Activated T-helper 1 cell treated with Interleukin-2 at 50 U/mL for 16 hours (primary cell): ENCODE measurements around the gene VPS26A.
"Not testable (repeated sequence)": the region's sequence is repeated elsewhere in the genome, so short reads cannot be mapped to it uniquely, and the experiment has no call there.

ENCODE experiments used
- DNase-seq: peaks from one replicate; pipeline ENCODE4 v3.0.0-alpha.2; 2020; ENCODE audit warnings: low read depth

VPS26A gene

GRCh38 chr10:69103784-69104183, 20.2 kb upstream of the VPS26A start:
- no peak for DNase-seq

GRCh38 chr10:69104994-69105790, 18.8 kb upstream of the VPS26A start:
- DNase-seq = no peak

- no peak for DNase-seq
These were observed 16.8 kb upstream of the VPS26A start for GRCh38 chr10:69107176-69107490.

- no peak for DNase-seq
These were observed 16.3 kb upstream of the VPS26A start for GRCh38 chr10:69107699-69108098.

- DNase-seq = no peak
These were observed 4.1 kb upstream of the VPS26A start for GRCh38 chr10:69119896-69120295.

- no peak for DNase-seq
These were observed 652 bp upstream of the VPS26A start for GRCh38 chr10:69123306-69123746.

GRCh38 chr10:69124563-69125268, 738 bp downstream of the VPS26A start:
- peak; percentile 16 for DNase-seq

- no peak for DNase-seq
These were observed 1.6 kb downstream of the VPS26A start for GRCh38 chr10:69125554-69125953.

- DNase-seq = no peak
These were observed 6.3 kb downstream of the VPS26A start for GRCh38 chr10:69130251-69130650.

- no peak for DNase-seq
These were observed 16.0 kb downstream of the VPS26A start for GRCh38 chr10:69139961-69140360.

- no peak for DNase-seq
These were observed 17.3 kb downstream of the VPS26A start for GRCh38 chr10:69141304-69141703.

GRCh38 chr10:69142074-69142473, 18.1 kb downstream of the VPS26A start:
- not testable (repeated sequence) for DNase-seq

- no peak for DNase-seq
These were observed 19.0 kb downstream of the VPS26A start for GRCh38 chr10:69142983-69143382.

GRCh38 chr10:69145329-69145728, 21.4 kb downstream of the VPS26A start:
- DNase-seq = no peak

GRCh38 chr10:69145864-69146263, 21.9 kb downstream of the VPS26A start:
- DNase-seq = no peak

GRCh38 chr10:69146759-69147158, 22.8 kb downstream of the VPS26A start:
- no peak for DNase-seq

- DNase-seq = no peak
These were observed 28.0 kb downstream of the VPS26A start for GRCh38 chr10:69151984-69152383.

- DNase-seq = no peak
These were observed 29.2 kb downstream of the VPS26A start for GRCh38 chr10:69153227-69153626.

- DNase-seq = no peak
These were observed 36.8 kb downstream of the VPS26A start for GRCh38 chr10:69160809-69161241.

GRCh38 chr10:69168493-69168892, 44.5 kb downstream of the VPS26A start:
- no peak for DNase-seq

GRCh38 chr10:69172241-69172982, 48.4 kb downstream of the VPS26A start:
- DNase-seq = no peak

- not testable (repeated sequence) for DNase-seq
These were observed 51.3 kb downstream of the VPS26A start for GRCh38 chr10:69175326-69175725.

- no peak for DNase-seq
These were observed 52.8 kb downstream of the VPS26A start for GRCh38 chr10:69176823-69177222.
